B cell (primary cell): ENCODE measurements around the gene RASSF9. TPM values are rescaled to one million over a fixed set of nuclear protein-coding genes. Genes with fewer than 3 reads are reported as not detected.

Experiments
- ATAC-seq: fragments of 200-7000 bp; cut with Tn5 transposase; one replicate; pipeline ENCODE4 v1.10.0; 2021; ENCODE audit warnings: low read depth, mild to moderate bottlenecking, moderate number of reproducible peaks, moderate library complexity
- CTCF ChIA-PET: fragments of 350-600 bp; sonication (Branson Sonifier 250); formaldehyde crosslinking; loops from one replicate; lab custom pipeline; 2021; ENCODE audit warnings: antibody characterized with exemption, inconsistent platforms; lab: Charles Lee
- POLR2A ChIA-PET: fragments of 350-600 bp; sonication (Branson Sonifier 250); formaldehyde crosslinking; loops from one replicate; lab custom pipeline; 2021; ENCODE audit warnings: antibody characterized with exemption; lab: Charles Lee
- DNase-seq: peaks from one replicate; pipeline ENCODE4 v3.0.0; 2013
- H2AFZ ChIP-seq: 2 replicates; pipeline ENCODE4 v1.6.1; 2012; ENCODE audit warnings: mild to moderate bottlenecking, low read depth, low read length; ENCODE audit not compliant: insufficient read depth, poor library complexity, severe bottlenecking
- H3K27ac ChIP-seq, 2 donors: 1 replicate in 1 of 2; 2 replicates in 1 of 2; pipeline ENCODE4 v1.5.1; 2012 to 2013; ENCODE audit warnings: low read length in 2 of 2, mild to moderate bottlenecking in 2 of 2, moderate library complexity in 1 of 2
- H3K27me3 ChIP-seq, 4 experiments: fragments of 200-600 bp in 1 of 4; sonication (generic) in 1 of 4; replicated peaks in 1 of 4; 1 replicate in 2 of 4; 2 replicates in 2 of 4; pipeline versions ENCODE4 v1.6.1 to v1.7.0; 2013 to 2016; ENCODE audit warnings: low read length in 3 of 4, mild to moderate bottlenecking in 2 of 4, mixed read lengths in 1 of 4, moderate library complexity in 1 of 4; ENCODE audit not compliant: insufficient read depth in 4 of 4, control insufficient read depth in 3 of 4; ENCODE audit errors: control extremely low read depth in 1 of 4
- H3K36me3 ChIP-seq, 2 experiments: replicated peaks in 1 of 2; 1 replicate in 1 of 2; 2 replicates in 1 of 2; pipeline versions ENCODE4 v1.6.1 to v1.7.1; 2013; ENCODE audit warnings: low read length in 1 of 2; ENCODE audit not compliant: insufficient read depth in 2 of 2, control insufficient read depth in 1 of 2; ENCODE audit errors: control extremely low read depth in 1 of 2, extremely low read depth in 1 of 2
- H3K4me1 ChIP-seq, 2 donors: fragments of 200-600 bp in 1 of 2; sonication (generic) in 1 of 2; 1 replicate in 1 of 2; 2 replicates in 1 of 2; pipeline versions ENCODE4 v1.5.1 to v1.6.1; 2013 to 2017; ENCODE audit warnings: low read length in 2 of 2; ENCODE audit not compliant: control insufficient read depth in 2 of 2, insufficient read depth in 2 of 2
- H3K4me2 ChIP-seq: replicated peaks from 2 replicates; pipeline ENCODE3; 2012; ENCODE audit warnings: mild to moderate bottlenecking, low read depth, low read length; ENCODE audit not compliant: poor library complexity, severe bottlenecking
- H3K4me3 ChIP-seq, 5 experiments: fragments of 200-600 bp in 1 of 5; sonication (generic) in 1 of 5; 1 replicate in 3 of 5; 2 replicates in 2 of 5; pipeline versions ENCODE4 v1.5.1 to v1.7.0; 2011 to 2016; ENCODE audit warnings: low read length in 4 of 5, mild to moderate bottlenecking in 4 of 5, low read depth in 2 of 5, control low read depth in 1 of 5, moderate library complexity in 1 of 5; ENCODE audit not compliant: insufficient read depth in 1 of 5; ENCODE audit errors: control extremely low read depth in 1 of 5, extremely low read depth in 1 of 5
- H3K79me2 ChIP-seq: fragments of 200-600 bp; sonication (generic); one replicate; pipeline ENCODE4 v1.6.0; 2016; ENCODE audit warnings: low read length; ENCODE audit not compliant: control insufficient read depth, insufficient read depth
- H3K9ac ChIP-seq: fragments of 200-600 bp; sonication (generic); 2 replicates; pipeline ENCODE4 v1.6.1; 2017; ENCODE audit warnings: mild to moderate bottlenecking, low read length, moderate library complexity
- H3K9me3 ChIP-seq, 3 donors: one replicate each; pipeline versions ENCODE4 v1.6.1 to v1.7.1; 2013; ENCODE audit warnings: low read length in 2 of 3; ENCODE audit not compliant: control insufficient read depth in 2 of 3, insufficient read depth in 1 of 3; ENCODE audit errors: control extremely low read depth in 1 of 3
- H4K20me1 ChIP-seq: 2 replicates; pipeline ENCODE4 v1.6.0; 2012; ENCODE audit warnings: mild to moderate bottlenecking, low read length; ENCODE audit not compliant: insufficient read depth, control insufficient read depth, poor library complexity, severe bottlenecking
- H3K27ac Mint-ChIP-seq: one replicate; pipeline ENCODE4 v1.8.0; 2021; ENCODE audit warnings: mixed read lengths
- H3K27me3 Mint-ChIP-seq: one replicate; pipeline ENCODE4 v1.8.0; 2021; ENCODE audit warnings: mixed read lengths
- H3K4me1 Mint-ChIP-seq: one replicate; pipeline ENCODE4 v1.8.0; 2021; ENCODE audit warnings: mixed read lengths
- H3K4me3 Mint-ChIP-seq: one replicate; pipeline ENCODE4 v1.8.0; 2021; ENCODE audit warnings: mixed read lengths
- H3K9me3 Mint-ChIP-seq: one replicate; pipeline ENCODE4 v1.8.0; 2022; ENCODE audit warnings: mixed read lengths; ENCODE audit not compliant: insufficient read depth
- EZH2 ChIP-seq: IDR thresholded peaks from 2 replicates; pipeline ENCODE4 v1.6.1; 2012; ENCODE audit warnings: borderline replicate concordance, low read depth, mild to moderate bottlenecking, moderate library complexity, low read length; ENCODE audit not compliant: insufficient read depth, poor library complexity, severe bottlenecking
- WGBS: methylation state at CpG from one replicate; pipeline ENCODE4 v1.1.5; 2013; ENCODE audit warnings: missing lambda C conversion rate; ENCODE audit not compliant: insufficient coverage; 5-methylcytosine and 5-hydroxymethylcytosine counted together
- intact Hi-C: fragments of 100-400 bp; cut with micrococcal nuclease; formaldehyde crosslinking; loops from one replicate; pipeline ENCODE4 v1.10.0; 2022
- polyA plus RNA-seq: library from polyadenylated mRNA; depleted of rRNA; stranded (reverse); fragments of >200 nt; gene quantifications from 2 replicates; pipeline ENCODE4 v1.2.3, GENCODE V29; 2012
- total RNA-seq, 2 donors: library from RNA; stranded (reverse); fragments of 120-200 nt in 1 of 2; gene quantifications; 1 replicate in 1 of 2; 2 replicates in 1 of 2; pipeline versions ENCODE4 v1.2.3 to v1.2.4, GENCODE V29; 2013 to 2022
- TF ChIP-seq, protein P1 (sequence below): fragments of 200-600 bp; IDR thresholded peaks from one replicate; pipeline ENCODE4 v1.8.0; 2022; ENCODE audit warnings: antibody characterized with exemption, mild to moderate bottlenecking

RASSF9 gene
- total and polyA plus RNA-seq, 2 donors (not counting 1 experiment from before 2014, with no cell fraction given): not detected

DNA sequence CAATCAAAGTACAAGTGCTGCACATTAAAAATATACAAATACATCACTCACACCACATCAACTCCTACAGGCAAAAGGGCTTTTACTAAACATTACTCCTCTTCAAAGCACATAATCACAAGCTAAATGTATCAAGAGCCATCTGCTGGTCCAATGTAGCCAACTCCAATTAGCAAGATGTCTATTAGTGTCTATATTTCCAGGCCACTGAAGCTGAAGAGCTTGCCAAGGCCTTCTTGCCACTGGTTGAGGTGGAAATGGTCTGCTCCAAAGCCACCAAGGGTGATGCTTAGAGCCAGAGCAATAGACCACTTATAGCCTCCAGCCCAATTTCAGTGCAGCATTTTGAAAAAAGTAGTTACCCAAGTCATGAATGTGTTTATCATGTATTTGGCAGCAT lies 54.4 kb downstream of the RASSF9 start:
- Mint-ChIP-seq H3K27ac (no peak overlapping the region), H3K4me3 (no peak overlapping the region), H3K27me3 (no peaks in the 10 kb centered on the region), H3K4me1 (no peaks in the 10 kb centered on the region), H3K9me3 (peaks cover 3% of the 10 kb centered on the region)
- POLR2A ChIA-PET: no interaction called here
- Histone ChIP-seq H3K27me3 (no peaks in the 10 kb centered on the region), H3K4me2 (no peak overlapping the region), H3K4me1 (no peaks in the 10 kb centered on the region), H4K20me1 (no peaks in the 10 kb centered on the region), H3K4me3 (no peak overlapping the region), H3K79me2 (no peaks in the 10 kb centered on the region), H2AFZ (no peak overlapping the region), H3K9me3 (no peaks in the 10 kb centered on the region), H3K36me3 (no peaks in the 10 kb centered on the region), H3K27ac (no peak overlapping the region), H3K9ac (no peak overlapping the region)
- intact Hi-C loops: no loop called here
- ATAC-seq (no peak), DNase-seq (no peak)
- TF ChIP-seq, protein P1, sequence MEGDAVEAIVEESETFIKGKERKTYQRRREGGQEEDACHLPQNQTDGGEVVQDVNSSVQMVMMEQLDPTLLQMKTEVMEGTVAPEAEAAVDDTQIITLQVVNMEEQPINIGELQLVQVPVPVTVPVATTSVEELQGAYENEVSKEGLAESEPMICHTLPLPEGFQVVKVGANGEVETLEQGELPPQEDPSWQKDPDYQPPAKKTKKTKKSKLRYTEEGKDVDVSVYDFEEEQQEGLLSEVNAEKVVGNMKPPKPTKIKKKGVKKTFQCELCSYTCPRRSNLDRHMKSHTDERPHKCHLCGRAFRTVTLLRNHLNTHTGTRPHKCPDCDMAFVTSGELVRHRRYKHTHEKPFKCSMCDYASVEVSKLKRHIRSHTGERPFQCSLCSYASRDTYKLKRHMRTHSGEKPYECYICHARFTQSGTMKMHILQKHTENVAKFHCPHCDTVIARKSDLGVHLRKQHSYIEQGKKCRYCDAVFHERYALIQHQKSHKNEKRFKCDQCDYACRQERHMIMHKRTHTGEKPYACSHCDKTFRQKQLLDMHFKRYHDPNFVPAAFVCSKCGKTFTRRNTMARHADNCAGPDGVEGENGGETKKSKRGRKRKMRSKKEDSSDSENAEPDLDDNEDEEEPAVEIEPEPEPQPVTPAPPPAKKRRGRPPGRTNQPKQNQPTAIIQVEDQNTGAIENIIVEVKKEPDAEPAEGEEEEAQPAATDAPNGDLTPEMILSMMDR: no peak
- no peak for TF ChIP-seq EZH2
- CTCF ChIA-PET: no interaction called here

DNA sequence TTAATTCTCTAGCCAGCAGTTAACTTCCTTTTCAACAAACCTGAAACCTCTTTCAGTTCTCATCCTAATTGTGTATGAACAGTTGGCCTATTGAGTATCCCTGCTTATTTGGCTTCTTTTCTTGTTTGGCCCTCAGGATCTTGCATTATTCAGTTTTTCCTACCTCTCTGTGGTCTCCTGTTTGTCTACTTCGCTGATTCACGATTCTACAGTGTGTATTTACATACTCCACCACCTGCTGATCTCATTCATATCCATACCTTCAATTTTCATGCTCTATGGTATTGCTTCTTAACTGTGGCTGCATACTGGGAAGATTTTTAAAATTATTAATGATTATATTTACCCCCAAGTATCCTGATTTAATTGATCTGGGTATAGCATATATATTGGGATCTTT lies 56.4 kb downstream of the RASSF9 start:
- Histone ChIP-seq H3K36me3 (no peaks in the 10 kb centered on the region), H3K9ac (no peak overlapping the region), H4K20me1 (no peaks in the 10 kb centered on the region), H3K9me3 (no peaks in the 10 kb centered on the region), H3K27ac (no peak overlapping the region), H3K79me2 (no peaks in the 10 kb centered on the region), H3K27me3 (no peaks in the 10 kb centered on the region), H3K4me1 (no peaks in the 10 kb centered on the region), H3K4me2 (no peak overlapping the region), H3K4me3 (no peak overlapping the region), H2AFZ (no peak overlapping the region)
- Mint-ChIP-seq H3K9me3 (peaks cover 3% of the 10 kb centered on the region), H3K4me3 (no peak overlapping the region), H3K27me3 (no peaks in the 10 kb centered on the region), H3K4me1 (no peaks in the 10 kb centered on the region), H3K27ac (no peak overlapping the region)
- ChIA-PET CTCF (no interaction called here), POLR2A (no interaction called here)
- DNase-seq (no peak), ATAC-seq (no peak)
- intact Hi-C loops: no loop called here
- TF ChIP-seq, protein P1: no peak
- no CpG with 5 or more reads among the region's 2 CpGs for WGBS
